ENCODE data around the gene CFAP70. TPM values are rescaled to one million over a fixed set of nuclear protein-coding genes. Genes with fewer than 3 reads are reported as not detected.

CFAP70 gene
- total and polyA plus RNA-seq, 2 of the 8 experiments (the other 6 are each of a cell fraction or from before 2014, with no cell fraction given) = 0.21 to 0.30 TPM

GRCh38 chr10:73247509-73248258 lies 111.0 kb downstream of the CFAP70 start:
- peak overlapping the region in 3 of 4 experiments; percentile 72 to 98 (median 97); a peak in 5 of 7 replicates for H3K9ac ChIP-seq (replicated peaks in 1 of 4; ENCODE audit: extremely low read depth in 1 of 4, low read depth in 3 of 4, low read length in 3 of 4)
- no peak overlapping the region for H2BK15ac ChIP-seq (ENCODE audit: low read length)
- H2BK5ac ChIP-seq (ENCODE audit: low read depth, low read length) = no peak overlapping the region
- H3K36me3 ChIP-seq (ENCODE audit: control insufficient read depth in 2 of 4, insufficient read depth in 4 of 4, low read length in 3 of 4) = peaks cover 14 to 49% (median 37%) of the 10 kb centered on the region in 4 experiments
- TF ChIP-seq SP4 (IDR thresholded peaks at IDR 0.05; ENCODE audit: low read length) (no peak), HDAC6 (IDR thresholded peaks at IDR 0.05; ENCODE audit: low read depth, low read length) (no peak), TAF7 (optimal IDR thresholded peaks at IDR 0.05; ENCODE audit: borderline replicate concordance, low read depth, low read length) (no peak), RAD21 (IDR thresholded peaks at IDR 0.05 in 1 of 2, conservative IDR thresholded peaks at IDR 0.05 in 1 of 2; ENCODE audit: low read depth in 2 of 2, low read length in 2 of 2) (no peak), SAP30 (IDR thresholded peaks at IDR 0.05; ENCODE audit: insufficient read depth, insufficient replicate concordance, low read length) (no peak), CHD2 (IDR thresholded peaks at IDR 0.05; ENCODE audit: low read length) (no peak), POLR2A (IDR thresholded peaks at IDR 0.05; ENCODE audit: control extremely low read depth in 1 of 2, low read depth in 2 of 2, low read length in 2 of 2) (no peak), CBX8 (IDR thresholded peaks at IDR 0.05; ENCODE audit: borderline replicate concordance, low read depth, low read length) (no peak), PHF8 (conservative IDR thresholded peaks at IDR 0.05; ENCODE audit: low read depth, low read length) (no peak), SRF (IDR thresholded peaks at IDR 0.05; ENCODE audit: low read depth, low read length) (no peak), BCL11A (IDR thresholded peaks at IDR 0.05; ENCODE audit: low read depth in 2 of 2, low read length in 2 of 2) (no peak)
- peak overlapping the region; percentile 4 for H3K56ac ChIP-seq (replicated peaks; ENCODE audit: insufficient read length, low read depth, low read length)
- H3K23ac ChIP-seq (ENCODE audit: insufficient read length) = no peak overlapping the region
- peaks cover 0 to 4% (median 3%) of the 10 kb centered on the region in 4 experiments; a peak in 5 of 7 replicates for H3K4me1 ChIP-seq (replicated peaks in 1 of 4; ENCODE audit: control insufficient read depth in 3 of 4, insufficient read depth in 4 of 4, low read length in 3 of 4)
- H3K23me2 ChIP-seq (ENCODE audit: low read depth, low read length) = peaks cover 5% of the 10 kb centered on the region
- H3K18ac ChIP-seq (ENCODE audit: extremely low read depth, low read length) = no peak overlapping the region
- whole genome bisulfite sequencing, 2 experiments (ENCODE audit: extremely low coverage in 1 of 2, insufficient coverage in 1 of 2, insufficient read length in 1 of 2, insufficient replicate concordance in 2 of 2, low coverage in 1 of 2, low lambda C conversion rate in 2 of 2, missing lambda C conversion rate in 1 of 2) = 63% methylated on average over 4 of the region's 4 CpGs; no CpG with 5 or more reads in 1 of the 2 experiments
- peaks cover 7 to 68% of the 10 kb centered on the region in 2 experiments; a peak in 2 of 4 replicates for H3K79me2 ChIP-seq (ENCODE audit: control insufficient read depth in 1 of 2, insufficient read depth in 2 of 2, low read length in 2 of 2)
- no peak overlapping the region for H2BK12ac ChIP-seq (ENCODE audit: low read depth, low read length)
- FAIRE-seq (no peak), DNase-seq (ENCODE audit: low read depth in 1 of 2, low spot score in 2 of 2) (no peak)
- H3K4ac ChIP-seq (replicated peaks; ENCODE audit: insufficient read length, low read depth, low read length) = no peak overlapping the region
- H3K9me3 ChIP-seq (ENCODE audit: insufficient read depth in 2 of 2, low read depth in 1 of 2, low read length in 1 of 2) = no peaks in the 10 kb centered on the region
- H4K20me1 ChIP-seq (replicated peaks in 1 of 2; ENCODE audit: control insufficient read depth in 1 of 2, insufficient read depth in 2 of 2, low read length in 2 of 2) = peaks cover 0 to 3% of the 10 kb centered on the region in 2 experiments
- no peak overlapping the region for H2AFZ ChIP-seq (ENCODE audit: low read length)
- H3K79me1 ChIP-seq (ENCODE audit: low read depth, low read length) = 0 out of 2 replicates have a peak, but pooled peaks cover 3% of the 10 kb centered on the region
- ChIA-PET POLR2A (ENCODE audit: partially characterized antibody) (interaction anchor here (0.6 to 4.8 kb wide), 44 partner anchors 8 to 525 kb away, joined by 3 to 62 read pairs (median 5); partner anchors contain the start of genes ANXA7, CFAP70, ECD and FAM149B1), CTCF (ENCODE audit: partially characterized antibody) (interaction anchor here (1.7 kb wide), 1 partner anchor 12 kb away, joined by 4 read pairs; no protein-coding TSS in a partner anchor)
- peak overlapping the region; percentile 71 for H3K27ac ChIP-seq (ENCODE audit: low read depth, low read length)
- no peak overlapping the region for H2AK5ac ChIP-seq (ENCODE audit: low read depth, low read length)
- no peak overlapping the region for H3K14ac ChIP-seq (ENCODE audit: insufficient read length)
- no peak overlapping the region for H2BK120ac ChIP-seq (replicated peaks; ENCODE audit: low read depth, low read length)
- H3K27me3 ChIP-seq (replicated peaks in 1 of 4; ENCODE audit: control insufficient read depth in 3 of 4, extremely low read depth in 1 of 4, insufficient read depth in 3 of 4, low read length in 3 of 4) = no peaks in the 10 kb centered on the region
- peak overlapping the region; percentile 42 for H4K5ac ChIP-seq (ENCODE audit: insufficient read length, low read depth, low read length)
- H2BK20ac ChIP-seq (ENCODE audit: low read length) = no peak overlapping the region
- peak overlapping the region; percentile 21 to 69 for H3K4me2 ChIP-seq (ENCODE audit: insufficient read depth in 1 of 2, low read depth in 2 of 2, low read length in 2 of 2)
- no peak overlapping the region for H4K91ac ChIP-seq (replicated peaks; ENCODE audit: insufficient read length, low read length)
- H3K4me3 ChIP-seq (ENCODE audit: extremely low read depth in 1 of 4, insufficient read depth in 2 of 4, low read depth in 3 of 4, low read length in 4 of 4) = peak overlapping the region; percentile 57 to 92 (median 86); a peak in 7 of 8 replicates
- H4K8ac ChIP-seq (ENCODE audit: extremely low read depth, insufficient read depth, low read length) = no peak overlapping the region; the same call in 1 of the 2 replicates
